Muscle of leg (tissue), 11 donors: ENCODE results near the gene SNX19. TPM values are rescaled to one million over a fixed set of nuclear protein-coding genes. Genes with fewer than 3 reads are reported as not detected.
A peak's percentile ranks its signal among the peaks of the same experiment; 100 is the strongest.

Experiments
- DNase-seq: peaks from one replicate; pipeline ENCODE4 v3.0.0; 2013
- H3K27ac ChIP-seq: one replicate; pipeline ENCODE4 v1.5.1; 2013; ENCODE audit warnings: mild to moderate bottlenecking, low read length, control low read depth
- H3K27me3 ChIP-seq: one replicate; pipeline ENCODE4 v1.6.1; 2013; ENCODE audit warnings: low read length; ENCODE audit not compliant: control insufficient read depth, insufficient read depth
- H3K36me3 ChIP-seq: one replicate; pipeline ENCODE4 v1.6.1; 2013; ENCODE audit warnings: low read length; ENCODE audit not compliant: control insufficient read depth, insufficient read depth
- H3K4me1 ChIP-seq: one replicate; pipeline ENCODE4 v1.6.1; 2013; ENCODE audit warnings: low read length; ENCODE audit not compliant: control insufficient read depth, insufficient read depth
- H3K4me3 ChIP-seq: one replicate; pipeline ENCODE4 v1.5.1; 2013; ENCODE audit warnings: low read length, control low read depth
- H3K9me3 ChIP-seq: replicated peaks from 2 replicates; pipeline ENCODE4 v1.6.1; 2013; ENCODE audit warnings: low read depth, low read length; ENCODE audit not compliant: control insufficient read depth
- WGBS: methylation state at CpG from one replicate; pipeline ENCODE4 v1.1.5; 2013; ENCODE audit warnings: missing lambda C conversion rate; ENCODE audit not compliant: insufficient coverage; 5-methylcytosine and 5-hydroxymethylcytosine counted together
- polyA plus RNA-seq, 8 donors: library from polyadenylated mRNA; unstranded; fragments of 120-200 nt; gene quantifications; one replicate each; pipeline versions ENCODE4 v1.2.1 to v1.2.3, GENCODE V29; 2013; ENCODE audit warnings: inconsistent platforms in 1 of 8, low replicate concordance in 1 of 8; ENCODE audit not compliant: insufficient read length in 8 of 8, insufficient read depth in 1 of 8
- total RNA-seq: library from RNA; stranded (reverse); fragments of 120-200 nt; gene quantifications from one replicate; pipeline ENCODE4 v1.2.4, GENCODE V29; 2013

The SNX19 gene
- total and polyA plus RNA-seq, 9 donors: 23.0 to 37.9 (median 28.2) TPM

DNA sequence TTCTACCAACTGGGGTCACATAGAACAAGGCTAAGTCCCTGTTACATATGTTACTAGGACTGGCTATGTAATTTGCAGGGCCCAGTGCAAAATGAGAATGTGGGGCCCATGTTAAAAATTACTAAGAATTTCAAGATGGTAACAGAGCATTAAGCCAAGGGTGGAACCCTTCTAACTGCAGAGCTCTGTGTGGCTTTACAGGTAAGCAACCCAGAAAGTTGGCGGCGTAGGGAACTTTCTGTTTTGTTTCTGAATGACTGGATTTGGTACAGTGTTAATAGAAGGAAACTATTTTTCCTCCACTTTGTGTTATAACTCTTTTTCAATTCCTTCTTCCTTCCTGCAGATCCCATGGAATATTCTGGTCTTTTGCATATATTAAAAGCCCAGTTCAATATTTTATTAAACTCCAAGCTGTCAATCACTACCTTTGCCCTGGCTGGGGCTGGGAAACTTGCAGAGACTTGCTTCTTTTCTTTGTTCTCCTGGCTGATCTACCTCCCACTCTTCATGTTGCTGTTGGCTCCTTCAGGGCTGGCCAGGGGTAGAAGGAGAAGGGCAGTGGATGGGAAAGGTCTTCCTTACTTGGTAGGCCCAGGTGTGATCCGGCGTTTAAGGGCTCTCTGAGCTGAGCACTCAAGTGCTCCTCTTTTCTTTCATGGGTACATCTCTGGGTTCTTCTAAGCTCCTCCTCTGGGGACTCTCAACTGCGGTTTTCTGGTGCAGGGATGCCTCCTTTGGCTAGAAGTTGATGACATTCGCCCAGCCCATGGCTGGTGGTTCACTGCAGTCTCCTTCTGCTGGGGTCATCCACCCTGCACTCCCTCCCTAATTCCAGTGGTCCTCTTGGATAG, 67.7 kb downstream of the SNX19 start:
- Histone ChIP-seq H3K27me3 (no peaks in the 10 kb centered on the region), H3K4me1 (no peaks in the 10 kb centered on the region), H3K27ac (no peak overlapping the region), H3K4me3 (no peak overlapping the region), H3K36me3 (no peaks in the 10 kb centered on the region), H3K9me3 (peaks cover 5% of the 10 kb centered on the region)
- WGBS: 97% methylated on average over 3 of the region's 6 CpGs
- no peak for DNase-seq

DNA sequence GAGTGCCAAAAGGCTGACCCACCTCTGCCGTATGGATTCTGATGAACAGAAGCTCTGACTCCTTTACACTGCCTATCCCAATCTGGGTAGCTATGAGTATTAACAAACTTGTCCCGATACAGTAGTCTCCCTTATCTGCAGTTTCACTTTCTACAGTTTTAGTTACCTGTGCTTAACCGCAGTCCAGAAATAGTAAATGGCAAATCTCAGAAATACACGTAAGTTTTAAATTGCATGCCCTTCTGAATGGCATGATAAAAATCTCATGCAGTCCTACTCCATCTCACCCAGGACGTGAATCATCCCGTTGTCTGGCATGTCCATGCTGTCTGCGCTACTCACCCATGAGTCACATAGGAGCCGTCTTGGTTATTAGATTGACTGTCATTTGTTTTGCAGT, 68.8 kb downstream of the SNX19 start:
- Histone ChIP-seq H3K27me3 (no peaks in the 10 kb centered on the region), H3K9me3 (peaks cover 5% of the 10 kb centered on the region), H3K4me3 (no peak overlapping the region), H3K36me3 (no peaks in the 10 kb centered on the region), H3K27ac (no peak overlapping the region), H3K4me1 (peaks cover under 1% of the 10 kb centered on the region)
- 72% methylated on average over 5 of the region's 8 CpGs for WGBS
- DNase-seq: no peak

DNA sequence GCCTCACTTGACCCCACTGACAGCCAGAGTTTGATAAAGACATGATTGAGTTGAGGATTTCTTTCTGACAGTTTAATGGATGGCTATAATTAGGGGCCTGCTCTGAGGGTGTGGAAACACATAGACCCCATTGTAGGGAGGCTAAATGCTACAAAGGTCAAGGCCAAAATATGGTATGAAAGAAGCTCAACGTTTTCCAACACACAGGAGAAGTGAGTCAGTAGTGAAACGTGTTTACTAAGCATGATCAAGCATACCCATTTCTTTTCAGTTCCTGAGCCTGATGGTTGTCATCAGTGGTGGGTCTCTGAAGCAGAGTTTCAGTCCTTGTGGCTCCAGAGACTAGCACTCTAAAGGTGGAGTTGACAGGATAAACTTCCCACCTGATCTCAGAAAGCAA, 69.7 kb downstream of the SNX19 start:
- H3K9me3 ChIP-seq: peaks cover 5% of the 10 kb centered on the region
- no CpG with 5 or more reads among the region's 2 CpGs for WGBS
- DNase-seq: no peak
- H3K36me3 ChIP-seq: no peaks in the 10 kb centered on the region
- H3K27ac ChIP-seq: no peak overlapping the region
- no peak overlapping the region for H3K4me3 ChIP-seq
- peaks cover 3% of the 10 kb centered on the region for H3K4me1 ChIP-seq
- H3K27me3 ChIP-seq: no peaks in the 10 kb centered on the region

DNA sequence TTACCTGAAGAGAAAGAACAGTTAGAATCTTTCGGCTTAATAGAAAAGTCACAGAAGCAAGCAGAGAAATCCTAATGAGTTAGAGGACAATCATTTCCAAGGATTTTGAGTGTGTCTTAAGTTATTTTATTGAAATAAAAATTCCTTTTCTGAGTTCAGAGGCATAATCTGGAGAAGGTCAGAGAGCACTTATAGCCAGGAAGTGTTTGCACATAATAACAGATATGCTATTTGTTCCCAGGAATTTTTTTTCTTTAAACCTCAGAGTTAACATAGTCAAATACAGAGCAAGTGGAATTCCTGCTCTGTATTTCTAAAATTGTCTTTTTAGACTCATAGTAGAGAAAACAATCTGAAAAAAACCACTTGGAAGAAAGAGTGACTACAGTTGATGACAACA, 74.3 kb downstream of the SNX19 start:
- DNase-seq: no peak
- Histone ChIP-seq H3K4me3 (no peak overlapping the region), H3K9me3 (no peaks in the 10 kb centered on the region), H3K4me1 (peaks cover 16% of the 10 kb centered on the region), H3K36me3 (no peaks in the 10 kb centered on the region), H3K27ac (no peak overlapping the region), H3K27me3 (no peaks in the 10 kb centered on the region)
- WGBS: no CpG with 5 or more reads among the region's 1 CpG

DNA sequence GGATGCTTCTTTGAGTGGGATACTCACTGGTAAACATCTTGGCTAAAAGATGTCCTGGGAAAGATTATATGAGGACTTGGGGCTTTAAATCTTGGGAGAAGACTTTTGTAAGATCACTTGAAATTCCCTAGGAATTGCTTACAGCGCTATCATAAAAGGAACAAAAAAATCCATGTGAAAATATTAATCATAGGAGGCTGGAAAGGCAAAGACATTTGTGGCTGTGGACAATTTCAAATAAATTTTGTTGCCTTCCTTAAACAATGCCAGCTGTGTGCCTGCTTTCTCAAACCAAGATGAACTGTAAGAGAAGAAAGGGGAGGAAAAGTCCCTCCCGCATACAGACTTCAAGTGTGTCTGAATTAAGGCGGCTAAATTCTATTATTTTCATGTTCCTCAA, 75.6 kb downstream of the SNX19 start:
- peak overlapping the region; percentile 82 for H3K27ac ChIP-seq
- peaks cover 16% of the 10 kb centered on the region for H3K4me1 ChIP-seq
- no peak for DNase-seq
- WGBS: no CpG with 5 or more reads among the region's 3 CpGs
- H3K9me3 ChIP-seq: peaks cover 2% of the 10 kb centered on the region
- H3K27me3 ChIP-seq: no peaks in the 10 kb centered on the region
- no peaks in the 10 kb centered on the region for H3K36me3 ChIP-seq
- H3K4me3 ChIP-seq: peak overlapping the region; percentile 15

DNA sequence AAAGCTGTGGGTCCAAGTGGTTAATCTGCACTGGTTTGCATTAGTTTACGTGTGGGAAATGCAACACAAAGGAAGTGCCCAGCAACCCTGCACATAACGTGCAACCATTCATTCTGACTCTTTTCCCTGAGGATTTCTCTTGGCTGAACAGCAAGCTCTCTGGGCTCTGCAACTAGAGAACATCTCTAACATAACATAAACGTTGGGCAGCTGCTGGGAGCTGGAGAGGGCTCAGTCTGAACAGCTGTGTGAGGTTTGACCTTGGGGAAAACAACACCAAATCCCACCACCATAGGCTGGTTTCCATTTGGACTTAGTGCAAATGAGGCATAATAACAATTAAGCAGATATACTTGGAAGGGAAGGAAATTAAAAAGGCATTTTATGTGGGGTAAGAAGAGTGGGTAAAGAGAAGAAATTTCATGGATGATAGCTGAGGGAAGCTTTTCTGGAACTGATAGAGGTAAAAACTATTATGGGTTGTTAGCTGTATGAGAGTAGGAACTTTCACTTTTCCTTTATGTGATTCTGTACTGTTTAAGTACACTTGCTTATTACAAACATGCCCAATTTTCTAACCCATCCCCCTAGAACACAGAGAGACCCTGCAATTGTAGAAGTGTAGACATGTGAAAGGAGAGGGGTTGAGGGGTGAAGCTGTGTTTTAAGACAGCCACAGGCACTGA, 76.2 kb downstream of the SNX19 start:
- H3K4me3 ChIP-seq: peak overlapping the region; percentile 15
- peaks cover 16% of the 10 kb centered on the region for H3K4me1 ChIP-seq
- H3K9me3 ChIP-seq: peaks cover 2% of the 10 kb centered on the region
- H3K27me3 ChIP-seq: no peaks in the 10 kb centered on the region
- WGBS: no CpG with 5 or more reads among the region's 3 CpGs
- H3K36me3 ChIP-seq: no peaks in the 10 kb centered on the region
- H3K27ac ChIP-seq: peak overlapping the region; percentile 82
- DNase-seq: peak; percentile 90

DNA sequence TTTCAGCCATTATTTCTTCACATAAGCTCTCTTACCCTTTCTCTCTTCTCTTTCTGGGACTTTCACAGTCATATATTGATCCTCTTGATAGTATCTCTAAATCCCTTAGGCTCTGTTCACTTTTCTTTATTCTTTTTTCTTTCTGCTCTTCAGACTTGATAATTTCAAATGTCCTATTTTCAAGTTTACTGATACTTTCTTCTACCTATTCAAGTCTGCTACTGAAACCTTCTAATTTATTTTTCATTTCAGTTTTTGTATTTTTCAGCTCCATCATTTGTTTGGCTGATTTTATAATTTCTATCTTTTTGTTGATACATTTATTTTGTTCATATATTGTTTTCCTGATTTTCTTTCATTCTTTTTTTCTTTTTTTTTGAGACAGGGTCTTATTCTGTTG, 79.1 kb downstream of the SNX19 start:
- no peak for DNase-seq
- H3K4me3 ChIP-seq: no peak overlapping the region

DNA sequence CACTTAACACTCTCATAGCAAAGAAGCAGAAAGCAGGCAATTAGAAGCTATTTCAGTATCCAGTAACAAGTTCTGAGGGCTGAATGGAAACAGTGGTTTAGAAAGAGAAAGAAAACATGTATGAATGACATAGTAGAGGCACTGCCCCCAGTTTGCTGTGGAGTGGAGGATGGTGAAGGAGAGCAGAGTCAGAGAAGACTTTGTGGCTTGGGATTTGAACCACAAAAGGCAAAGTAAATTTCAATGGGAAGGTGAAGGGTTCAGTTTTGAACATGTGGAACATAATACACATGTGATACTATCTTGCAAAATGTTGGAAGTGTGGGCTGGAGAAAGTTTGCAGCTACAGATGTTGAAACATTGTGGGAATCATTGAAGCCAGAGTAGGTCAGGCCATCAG, 81.4 kb downstream of the SNX19 start:
- Histone ChIP-seq H3K4me3 (no peak overlapping the region), H3K27me3 (no peaks in the 10 kb centered on the region), H3K36me3 (no peaks in the 10 kb centered on the region), H3K9me3 (peaks cover 2% of the 10 kb centered on the region), H3K4me1 (peaks cover 38% of the 10 kb centered on the region), H3K27ac (no peak overlapping the region)
- no peak for DNase-seq

More for the DNA sequence above, 79.1 kb downstream of the SNX19 start:
- H3K4me1 ChIP-seq: peaks cover 21% of the 10 kb centered on the region
- no peaks in the 10 kb centered on the region for H3K36me3 ChIP-seq
- no peak overlapping the region for H3K27ac ChIP-seq
- no peaks in the 10 kb centered on the region for H3K27me3 ChIP-seq
- peaks cover 2% of the 10 kb centered on the region for H3K9me3 ChIP-seq

DNA sequence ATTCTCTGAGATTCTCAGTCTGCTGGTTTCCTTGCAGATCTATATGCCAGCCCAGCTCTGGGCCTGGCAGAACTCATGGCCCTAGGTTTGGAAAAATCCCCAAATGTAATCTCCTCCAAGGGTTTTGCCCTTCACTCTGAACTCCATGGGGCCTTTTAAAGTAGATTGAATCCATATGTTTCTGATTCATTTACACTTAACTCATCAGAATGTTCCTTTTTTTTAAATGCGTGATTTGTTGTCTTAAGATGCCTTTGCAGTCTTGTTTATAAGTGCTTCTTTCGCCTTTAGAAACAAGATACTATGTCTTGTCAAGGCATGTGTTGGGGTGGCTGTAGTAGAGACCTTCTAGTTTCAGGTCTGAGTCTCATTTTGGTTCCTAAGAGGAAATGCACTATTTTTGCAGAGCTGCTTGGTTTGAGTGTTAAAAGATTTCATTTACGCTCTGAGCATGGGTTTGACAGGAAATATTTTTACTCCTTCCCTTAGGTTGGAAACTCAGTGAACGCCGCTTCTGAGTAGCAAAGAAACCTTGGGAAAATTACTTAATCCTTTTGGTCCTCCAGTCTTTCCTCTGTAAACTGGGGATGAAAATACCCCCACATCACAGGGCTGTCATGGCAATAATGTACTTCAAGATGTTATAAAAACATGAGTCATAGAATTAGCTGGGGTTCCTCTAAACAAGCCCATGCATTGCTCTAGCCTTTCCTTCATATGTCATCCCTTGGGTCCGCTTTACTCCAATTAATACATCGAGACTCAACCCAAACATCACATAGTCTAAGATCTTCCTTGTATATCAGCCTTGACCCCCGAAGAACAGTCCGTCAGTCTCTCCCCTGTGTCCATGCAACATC, 83.5 kb downstream of the SNX19 start:
- H3K36me3 ChIP-seq: no peaks in the 10 kb centered on the region
- peaks cover 2% of the 10 kb centered on the region for H3K9me3 ChIP-seq
- WGBS: 95% methylated on average over 4 of the region's 9 CpGs
- H3K4me1 ChIP-seq: peaks cover 51% of the 10 kb centered on the region
- peak overlapping the region; percentile 90 for H3K27ac ChIP-seq
- H3K27me3 ChIP-seq: no peaks in the 10 kb centered on the region
- H3K4me3 ChIP-seq: no peak overlapping the region
- DNase-seq: no peak

DNA sequence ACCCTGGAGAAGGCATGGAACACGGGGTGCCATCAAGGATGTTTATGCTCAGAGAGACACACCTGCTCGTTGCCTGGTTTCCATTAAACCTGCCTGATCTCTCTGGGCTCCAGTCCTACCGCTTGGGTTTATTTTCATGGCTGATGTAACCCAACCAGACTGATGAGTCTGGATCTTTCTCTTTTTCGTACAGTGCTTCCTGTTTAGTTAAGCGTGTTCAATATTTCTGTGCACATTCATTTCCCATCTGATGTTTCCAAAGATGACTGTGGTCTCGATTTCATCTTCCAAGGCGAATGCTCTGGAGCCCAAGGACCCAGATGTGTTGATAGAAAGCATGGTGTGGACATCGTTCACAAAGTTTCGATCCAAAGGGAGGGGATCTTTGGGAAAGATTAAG, 84.3 kb downstream of the SNX19 start:
- peak overlapping the region; percentile 90 for H3K27ac ChIP-seq
- no peak overlapping the region for H3K4me3 ChIP-seq
- H3K27me3 ChIP-seq: no peaks in the 10 kb centered on the region
- DNase-seq: peak; percentile 65
- WGBS: 54% methylated on average over 5 of the region's 9 CpGs
- no peaks in the 10 kb centered on the region for H3K36me3 ChIP-seq
- peaks cover 2% of the 10 kb centered on the region for H3K9me3 ChIP-seq
- H3K4me1 ChIP-seq: peaks cover 58% of the 10 kb centered on the region
